HEK293 (cell line): ENCODE measurements around the gene TADA1.

ENCODE experiments used
- BCL11A ChIP-seq: fragments of 450-650 bp; formaldehyde crosslinking; IDR thresholded peaks from 2 replicates; pipeline ENCODE4 v1.5.1; 2016; ENCODE audit warnings: low read depth, missing biosample characterization, missing genetic modification characterization
- FEZF1 ChIP-seq: fragments of 450-650 bp; formaldehyde crosslinking; IDR thresholded peaks from 2 replicates; pipeline ENCODE4 v1.5.1; 2016; ENCODE audit warnings: missing biosample characterization, missing genetic modification characterization
- HOXD13 ChIP-seq: sonication (generic); formaldehyde crosslinking; IDR thresholded peaks from 2 replicates; pipeline ENCODE4 v1.8.0; 2022; ENCODE audit warnings: missing genetic modification reagents, borderline replicate concordance
- KLF10 ChIP-seq: fragments of 450-650 bp; IDR thresholded peaks from 2 replicates; pipeline ENCODE4 v1.5.1; 2018; ENCODE audit warnings: missing biosample characterization, mild to moderate bottlenecking, missing genetic modification characterization
- MEIS1 ChIP-seq: sonication (generic); formaldehyde crosslinking; IDR thresholded peaks from 2 replicates; pipeline ENCODE4 v1.8.1; 2022; ENCODE audit warnings: missing genetic modification reagents, mild to moderate bottlenecking, borderline replicate concordance
- PRDM10 ChIP-seq: fragments of 450-650 bp; formaldehyde crosslinking; IDR thresholded peaks from 2 replicates; pipeline ENCODE4 v1.5.1; 2016; ENCODE audit warnings: missing biosample characterization, missing genetic modification characterization
- REPIN1 ChIP-seq: fragments of 450-650 bp; formaldehyde crosslinking; IDR thresholded peaks from 2 replicates; pipeline ENCODE4 v1.5.1; 2017; ENCODE audit warnings: missing biosample characterization, missing genetic modification characterization, low read depth
- WT1 ChIP-seq: fragments of 450-650 bp; formaldehyde crosslinking; IDR thresholded peaks from 2 replicates; pipeline ENCODE4 v1.5.1; 2016; ENCODE audit warnings: missing biosample characterization, missing genetic modification characterization
- YY1 ChIP-seq: fragments of 450-650 bp; formaldehyde crosslinking; IDR thresholded peaks from 2 replicates; pipeline ENCODE4 v1.5.1; 2018; ENCODE audit warnings: missing biosample characterization, missing genetic modification characterization
- YY2 ChIP-seq: fragments of 450-650 bp; formaldehyde crosslinking; IDR thresholded peaks from 2 replicates; pipeline ENCODE4 v1.5.1; 2016; ENCODE audit warnings: missing biosample characterization, missing genetic modification characterization
- ZBTB20 ChIP-seq: fragments of 450-650 bp; formaldehyde crosslinking; IDR thresholded peaks from 2 replicates; pipeline ENCODE4 v1.5.1; 2016; ENCODE audit warnings: missing biosample characterization, missing genetic modification characterization
- ZBTB21 ChIP-seq: fragments of 450-650 bp; formaldehyde crosslinking; IDR thresholded peaks from 2 replicates; pipeline ENCODE4 v1.5.1; 2017; ENCODE audit warnings: missing biosample characterization, missing genetic modification characterization
- ZBTB49 ChIP-seq: fragments of 450-650 bp; formaldehyde crosslinking; IDR thresholded peaks from 2 replicates; pipeline ENCODE4 v1.5.1; 2016; ENCODE audit warnings: missing biosample characterization, missing genetic modification characterization, low read depth
- ZBTB7A ChIP-seq: fragments of 450-650 bp; formaldehyde crosslinking; IDR thresholded peaks from 2 replicates; pipeline ENCODE4 v1.5.1; 2016; ENCODE audit warnings: low read depth, missing biosample characterization, missing genetic modification characterization
- ZFP3 ChIP-seq: fragments of 450-650 bp; formaldehyde crosslinking; IDR thresholded peaks from 2 replicates; pipeline ENCODE4 v1.5.1; 2016; ENCODE audit warnings: low read depth, missing biosample characterization, missing genetic modification characterization
- ZNF169 ChIP-seq: fragments of 450-650 bp; formaldehyde crosslinking; IDR thresholded peaks from 2 replicates; pipeline ENCODE4 v1.5.1; 2016; ENCODE audit warnings: missing biosample characterization, missing genetic modification characterization
- ZNF175 ChIP-seq: fragments of 450-650 bp; formaldehyde crosslinking; IDR thresholded peaks from 2 replicates; pipeline ENCODE4 v1.5.1; 2016; ENCODE audit warnings: missing biosample characterization, missing genetic modification characterization
- ZNF184 ChIP-seq: fragments of 450-650 bp; IDR thresholded peaks from 2 replicates; pipeline ENCODE4 v1.5.1; 2018; ENCODE audit warnings: missing biosample characterization, mild to moderate bottlenecking, missing genetic modification characterization
- ZNF223 ChIP-seq: fragments of 450-650 bp; formaldehyde crosslinking; IDR thresholded peaks from 2 replicates; pipeline ENCODE4 v1.5.1; 2016; ENCODE audit warnings: missing biosample characterization, missing genetic modification characterization
- ZNF23 ChIP-seq: fragments of 450-650 bp; formaldehyde crosslinking; IDR thresholded peaks from 2 replicates; pipeline ENCODE4 v1.5.1; 2016; ENCODE audit warnings: missing biosample characterization, missing genetic modification characterization, borderline replicate concordance
- ZNF266 ChIP-seq: fragments of 450-650 bp; formaldehyde crosslinking; IDR thresholded peaks from 2 replicates; pipeline ENCODE4 v1.5.1; 2016; ENCODE audit warnings: missing biosample characterization, missing genetic modification characterization, low read depth
- ZNF302 ChIP-seq: fragments of 450-650 bp; formaldehyde crosslinking; IDR thresholded peaks from 2 replicates; pipeline ENCODE4 v1.5.1; 2016; ENCODE audit warnings: missing biosample characterization, missing genetic modification characterization, low read depth
- ZNF362 ChIP-seq: fragments of 450-650 bp; formaldehyde crosslinking; IDR thresholded peaks from 2 replicates; pipeline ENCODE4 v1.5.1; 2016; ENCODE audit warnings: missing biosample characterization, missing genetic modification characterization
- ZNF416 ChIP-seq: fragments of 450-650 bp; formaldehyde crosslinking; IDR thresholded peaks from 2 replicates; pipeline ENCODE4 v1.5.1; 2016; ENCODE audit warnings: missing biosample characterization, missing genetic modification characterization
- ZNF426 ChIP-seq: fragments of 450-650 bp; formaldehyde crosslinking; IDR thresholded peaks from 2 replicates; pipeline ENCODE4 v1.5.1; 2017; ENCODE audit warnings: missing biosample characterization, missing genetic modification characterization, mild to moderate bottlenecking, inconsistent platforms, moderate library complexity
- ZNF488 ChIP-seq: fragments of 450-650 bp; formaldehyde crosslinking; IDR thresholded peaks from 2 replicates; pipeline ENCODE4 v1.5.1; 2016; ENCODE audit warnings: missing biosample characterization, missing genetic modification characterization
- ZNF530 ChIP-seq: fragments of 450-650 bp; formaldehyde crosslinking; IDR thresholded peaks from 2 replicates; pipeline ENCODE4 v1.5.1; 2016; ENCODE audit warnings: low read depth, missing biosample characterization, missing genetic modification characterization
- ZNF548 ChIP-seq: fragments of 450-650 bp; formaldehyde crosslinking; IDR thresholded peaks from 2 replicates; pipeline ENCODE4 v1.5.1; 2016; ENCODE audit warnings: missing biosample characterization, missing genetic modification characterization
- ZNF677 ChIP-seq: fragments of 450-650 bp; IDR thresholded peaks from 2 replicates; pipeline ENCODE4 v1.5.0; 2018; ENCODE audit warnings: missing biosample characterization, mild to moderate bottlenecking, missing genetic modification characterization, moderate library complexity
- ZNF747 ChIP-seq: fragments of 450-650 bp; formaldehyde crosslinking; IDR thresholded peaks from 2 replicates; pipeline ENCODE4 v1.5.1; 2016; ENCODE audit warnings: missing biosample characterization, missing genetic modification characterization
- ZNF785 ChIP-seq: fragments of 450-650 bp; formaldehyde crosslinking; IDR thresholded peaks from 2 replicates; pipeline ENCODE4 v1.5.1; 2016; ENCODE audit warnings: missing biosample characterization, missing genetic modification characterization
- ZNF792 ChIP-seq: fragments of 450-650 bp; formaldehyde crosslinking; IDR thresholded peaks from 2 replicates; pipeline ENCODE4 v1.5.1; 2016; ENCODE audit warnings: missing biosample characterization, missing genetic modification characterization
- ZSCAN30 ChIP-seq: fragments of 450-650 bp; IDR thresholded peaks from 2 replicates; pipeline ENCODE4 v1.5.1; 2018; ENCODE audit warnings: missing biosample characterization, mild to moderate bottlenecking, missing genetic modification characterization, moderate library complexity

The TADA1 gene

GRCh38 chr1:166838766-166839599, 37.1 kb downstream of the TADA1 start, which contains the start of gene POGK (continued):
- TF ChIP-seq YY2 (tag by site-specific recombination) (no peak), ZNF792 (no peak), ZNF488 (tag by site-specific recombination) (no peak), ZNF223 (tag by site-specific recombination) (no peak), ZNF416 (no peak), BCL11A (tag by site-specific recombination) (no peak), ZNF302 (tag by site-specific recombination) (no peak), PRDM10 (tag by site-specific recombination) (peak; percentile 24; the same call in 1 of the 2 replicates), ZBTB49 (tag by site-specific recombination) (no peak), FEZF1 (tag by site-specific recombination) (peak; percentile 51; the same call in 1 of the 2 replicates), ZNF184 (tag by site-specific recombination) (peak; percentile 41; the same call in 1 of the 2 replicates), ZBTB21 (no peak), ZSCAN30 (tag by site-specific recombination) (peak; percentile 96), ZBTB7A (tag by site-specific recombination) (no peak), ZBTB20 (tag by site-specific recombination) (peak; percentile 88), ZNF266 (tag by site-specific recombination) (no peak), ZNF362 (tag by site-specific recombination) (no peak), HOXD13 (CRISPR knock-in tag) (no peak), KLF10 (peak; percentile 62; the same call in 1 of the 2 replicates), ZNF677 (tag by site-specific recombination) (no peak; the same call in 1 of the 2 replicates), ZFP3 (tag by site-specific recombination) (no peak), WT1 (peak; percentile 82), ZNF530 (tag by site-specific recombination) (no peak), ZNF169 (tag by site-specific recombination) (no peak), ZNF747 (no peak), ZNF548 (tag by site-specific recombination) (no peak), ZNF175 (tag by site-specific recombination) (no peak), ZNF785 (tag by site-specific recombination) (no peak), ZNF23 (no peak), REPIN1 (tag by site-specific recombination) (peak; percentile 67; the same call in 1 of the 2 replicates), MEIS1 (CRISPR knock-in tag) (no peak), ZNF426 (tag by site-specific recombination) (no peak), YY1 (tag by site-specific recombination) (peak; percentile 25; the same call in 1 of the 2 replicates)
